ENCODE measurements around the gene PRKN. TPM values are rescaled to one million over a fixed set of nuclear protein-coding genes. Genes with fewer than 3 reads are reported as not detected.

Gene PRKN
- total and polyA plus RNA-seq, 3 experiments from 2014 or later = 0.22 to 1.0 (median 0.55) TPM

- Histone ChIP-seq H3K4me1 (ENCODE audit: insufficient read depth, low read length) (no peaks in the 10 kb centered on the region), H3K27ac (ENCODE audit: low read depth, low read length) (no peak overlapping the region), H3K9me3 (ENCODE audit: low read length) (no peaks in the 10 kb centered on the region), H3K36me3 (ENCODE audit: insufficient read depth, low read length) (no peaks in the 10 kb centered on the region), H3K27me3 (ENCODE audit: insufficient read depth, low read length, poor library complexity, severe bottlenecking) (no peaks in the 10 kb centered on the region), H3K4me3 (ENCODE audit: low read length) (no peak overlapping the region)
- Mint-ChIP-seq H3K9me3 (peaks cover 0 to 9% (median 0%) of the 10 kb centered on the region in 5 donors), H3K27me3 (peaks cover 0 to 5% of the 10 kb centered on the region in 2 donors), H3K27ac (no peak overlapping the region), H3K4me1 (no peaks in the 10 kb centered on the region), H3K4me3 (no peak overlapping the region), H3K36me3 (no peaks in the 10 kb centered on the region)
- DNase-seq = no peak
- CTCF ChIA-PET = no interaction called here
- POLR2A ChIA-PET = interaction anchor here (0.6 kb wide), 1 partner anchor 15 kb away, joined by 4 read pairs; no protein-coding TSS in a partner anchor
Measured at GRCh38 chr6:161618831-161619454, 1108.6 kb downstream of the PRKN start.

- H3K27me3 Mint-ChIP-seq = no peaks in the 10 kb centered on the region
- peaks cover 0 to 4% (median 2%) of the 10 kb centered on the region in 5 donors for H3K9me3 Mint-ChIP-seq
- Histone ChIP-seq H3K36me3 (ENCODE audit: insufficient read depth, low read length) (no peaks in the 10 kb centered on the region), H3K27me3 (ENCODE audit: insufficient read depth, low read length, poor library complexity, severe bottlenecking) (no peaks in the 10 kb centered on the region), H3K27ac (ENCODE audit: low read depth, low read length) (no peak overlapping the region), H3K9me3 (ENCODE audit: low read length) (no peaks in the 10 kb centered on the region), H3K4me1 (ENCODE audit: insufficient read depth, low read length) (no peaks in the 10 kb centered on the region), H3K4me3 (ENCODE audit: low read length) (no peak overlapping the region)
- no peaks in the 10 kb centered on the region for H3K4me1 Mint-ChIP-seq
- H3K4me3 Mint-ChIP-seq = no peak overlapping the region
- H3K36me3 Mint-ChIP-seq = peaks cover 0 to 5% (median 0%) of the 10 kb centered on the region in 3 donors
- no peak for DNase-seq
- POLR2A ChIA-PET = no interaction called here
- H3K27ac Mint-ChIP-seq = no peak overlapping the region
- CTCF ChIA-PET = no interaction called here
Measured at GRCh38 chr6:161613711-161614110, 1113.9 kb downstream of the PRKN start.

GRCh38 chr6:161608771-161609170 is 1118.8 kb downstream of the PRKN start:
- H3K27me3 ChIP-seq (ENCODE audit: insufficient read depth, low read length, poor library complexity, severe bottlenecking) = no peaks in the 10 kb centered on the region
- Mint-ChIP-seq H3K27ac (no peak overlapping the region), H3K4me1 (no peaks in the 10 kb centered on the region), H3K36me3 (peaks cover 0 to 5% (median 0%) of the 10 kb centered on the region in 3 donors), H3K27me3 (no peaks in the 10 kb centered on the region), H3K4me3 (no peak overlapping the region), H3K9me3 (peaks cover 0 to 2% (median 0%) of the 10 kb centered on the region in 5 donors)
- DNase-seq = no peak
- CTCF ChIA-PET = no interaction called here
- H3K27ac ChIP-seq (ENCODE audit: low read depth, low read length) = no peak overlapping the region
- no peak overlapping the region for H3K4me3 ChIP-seq (ENCODE audit: low read length)
- H3K36me3 ChIP-seq (ENCODE audit: insufficient read depth, low read length) = no peaks in the 10 kb centered on the region
- H3K9me3 ChIP-seq (ENCODE audit: low read length) = no peaks in the 10 kb centered on the region
- H3K4me1 ChIP-seq (ENCODE audit: insufficient read depth, low read length) = no peaks in the 10 kb centered on the region
- POLR2A ChIA-PET = no interaction called here

- no peaks in the 10 kb centered on the region for H3K4me1 ChIP-seq (ENCODE audit: insufficient read depth, low read length)
- no peaks in the 10 kb centered on the region for H3K4me1 Mint-ChIP-seq
- H3K4me3 Mint-ChIP-seq = no peak overlapping the region
- peaks cover 0 to 5% (median 0%) of the 10 kb centered on the region in 3 donors for H3K36me3 Mint-ChIP-seq
- POLR2A ChIA-PET = no interaction called here
- no peaks in the 10 kb centered on the region for H3K36me3 ChIP-seq (ENCODE audit: insufficient read depth, low read length)
- no peaks in the 10 kb centered on the region for H3K27me3 Mint-ChIP-seq
- DNase-seq = no peak
- no peaks in the 10 kb centered on the region for H3K27me3 ChIP-seq (ENCODE audit: insufficient read depth, low read length, poor library complexity, severe bottlenecking)
- H3K4me3 ChIP-seq (ENCODE audit: low read length) = no peak overlapping the region
- H3K27ac ChIP-seq (ENCODE audit: low read depth, low read length) = no peak overlapping the region
- peak overlapping the region in 1 of 8 donors; percentile 38 for H3K27ac Mint-ChIP-seq
- peaks cover 0 to 5% (median 0%) of the 10 kb centered on the region in 5 donors for H3K9me3 Mint-ChIP-seq
- H3K9me3 ChIP-seq (ENCODE audit: low read length) = no peaks in the 10 kb centered on the region
- CTCF ChIA-PET = no interaction called here
Measured at GRCh38 chr6:161607696-161608297, 1119.8 kb downstream of the PRKN start.

- no peak overlapping the region for H3K4me3 Mint-ChIP-seq
- ChIA-PET CTCF (no interaction called here), POLR2A (no interaction called here)
- no peaks in the 10 kb centered on the region for H3K36me3 Mint-ChIP-seq
- no peak for DNase-seq
- H3K4me3 ChIP-seq (ENCODE audit: low read length) = no peak overlapping the region
- no peaks in the 10 kb centered on the region for H3K36me3 ChIP-seq (ENCODE audit: insufficient read depth, low read length)
- no peaks in the 10 kb centered on the region for H3K4me1 Mint-ChIP-seq
- no peaks in the 10 kb centered on the region for H3K27me3 Mint-ChIP-seq
- H3K27me3 ChIP-seq (ENCODE audit: insufficient read depth, low read length, poor library complexity, severe bottlenecking) = no peaks in the 10 kb centered on the region
- no peaks in the 10 kb centered on the region for H3K9me3 ChIP-seq (ENCODE audit: low read length)
- no peak overlapping the region for H3K27ac Mint-ChIP-seq
- no peaks in the 10 kb centered on the region for H3K4me1 ChIP-seq (ENCODE audit: insufficient read depth, low read length)
- H3K27ac ChIP-seq (ENCODE audit: low read depth, low read length) = no peak overlapping the region
- peaks cover 0 to 3% (median 2%) of the 10 kb centered on the region in 5 donors for H3K9me3 Mint-ChIP-seq
Measured at GRCh38 chr6:161602359-161602758, 1125.2 kb downstream of the PRKN start.

GRCh38 chr6:161598896-161599295 is 1128.7 kb downstream of the PRKN start:
- no peak for DNase-seq
- no peaks in the 10 kb centered on the region for H3K9me3 ChIP-seq (ENCODE audit: low read length)
- Mint-ChIP-seq H3K36me3 (peaks cover 0 to 2% (median 0%) of the 10 kb centered on the region in 3 donors), H3K9me3 (peaks cover 0 to 3% (median 2%) of the 10 kb centered on the region in 5 donors), H3K27ac (peak overlapping the region in 1 of 8 donors; percentile 42), H3K4me3 (no peak overlapping the region), H3K4me1 (no peaks in the 10 kb centered on the region), H3K27me3 (no peaks in the 10 kb centered on the region)
- no peaks in the 10 kb centered on the region for H3K4me1 ChIP-seq (ENCODE audit: insufficient read depth, low read length)
- CTCF ChIA-PET = no interaction called here
- no peak overlapping the region for H3K27ac ChIP-seq (ENCODE audit: low read depth, low read length)
- POLR2A ChIA-PET = no interaction called here
- no peaks in the 10 kb centered on the region for H3K27me3 ChIP-seq (ENCODE audit: insufficient read depth, low read length, poor library complexity, severe bottlenecking)
- no peak overlapping the region for H3K4me3 ChIP-seq (ENCODE audit: low read length)
- H3K36me3 ChIP-seq (ENCODE audit: insufficient read depth, low read length) = no peaks in the 10 kb centered on the region

GRCh38 chr6:161596807-161597520 is 1130.6 kb downstream of the PRKN start:
- ChIA-PET POLR2A (no interaction called here), CTCF (no interaction called here)
- H3K4me1 ChIP-seq (ENCODE audit: insufficient read depth, low read length) = no peaks in the 10 kb centered on the region
- Mint-ChIP-seq H3K27me3 (no peaks in the 10 kb centered on the region), H3K4me3 (no peak overlapping the region), H3K9me3 (peaks cover 0 to 4% (median under 1%) of the 10 kb centered on the region in 5 donors), H3K27ac (peak overlapping the region in 1 of 8 donors; percentile 34), H3K36me3 (peaks cover 0 to 2% (median 0%) of the 10 kb centered on the region in 3 donors), H3K4me1 (no peaks in the 10 kb centered on the region)
- no peaks in the 10 kb centered on the region for H3K36me3 ChIP-seq (ENCODE audit: insufficient read depth, low read length)
- H3K27ac ChIP-seq (ENCODE audit: low read depth, low read length) = no peak overlapping the region
- no peak for DNase-seq
- no peaks in the 10 kb centered on the region for H3K27me3 ChIP-seq (ENCODE audit: insufficient read depth, low read length, poor library complexity, severe bottlenecking)
- H3K4me3 ChIP-seq (ENCODE audit: low read length) = no peak overlapping the region
- H3K9me3 ChIP-seq (ENCODE audit: low read length) = no peaks in the 10 kb centered on the region

- CTCF ChIA-PET = no interaction called here
- no peaks in the 10 kb centered on the region for H3K36me3 ChIP-seq (ENCODE audit: insufficient read depth, low read length)
- H3K9me3 ChIP-seq (ENCODE audit: low read length) = no peaks in the 10 kb centered on the region
- H3K4me1 ChIP-seq (ENCODE audit: insufficient read depth, low read length) = no peaks in the 10 kb centered on the region
- H3K27ac Mint-ChIP-seq = no peak overlapping the region
- no peaks in the 10 kb centered on the region for H3K27me3 Mint-ChIP-seq
- H3K4me3 ChIP-seq (ENCODE audit: low read length) = no peak overlapping the region
- H3K27ac ChIP-seq (ENCODE audit: low read depth, low read length) = no peak overlapping the region
- POLR2A ChIA-PET = no interaction called here
- no peak for DNase-seq
- peaks cover 0 to 4% (median 0%) of the 10 kb centered on the region in 5 donors for H3K9me3 Mint-ChIP-seq
- no peaks in the 10 kb centered on the region for H3K27me3 ChIP-seq (ENCODE audit: insufficient read depth, low read length, poor library complexity, severe bottlenecking)
- H3K36me3 Mint-ChIP-seq = peaks cover 0 to 2% (median 0%) of the 10 kb centered on the region in 3 donors
- H3K4me1 Mint-ChIP-seq = no peaks in the 10 kb centered on the region
- no peak overlapping the region for H3K4me3 Mint-ChIP-seq
Measured at GRCh38 chr6:161594412-161594811, 1133.2 kb downstream of the PRKN start.
